Coronary artery (tissue), 2 donors: ENCODE results near the gene PBX3.

Experiments used
- DNase-seq: peaks from one replicate; pipeline ENCODE4 v3.0.0-alpha.2; 2017; ENCODE audit warnings: low spot score
- H3K27ac ChIP-seq, 2 donors: fragments of 200-600 bp; sonication (generic); one replicate each; pipeline ENCODE4 v1.5.1; 2016 to 2019
- H3K4me3 ChIP-seq: fragments of 200-600 bp; sonication (generic); 2 replicates; pipeline ENCODE4 v1.5.1; 2016; ENCODE audit warnings: mild to moderate bottlenecking, moderate library complexity
- CTCF ChIP-seq: fragments of 200-600 bp; sonication (generic); IDR thresholded peaks from one replicate; pipeline ENCODE4 v1.5.1; 2019; ENCODE audit warnings: antibody characterized with exemption

Gene PBX3

DNA sequence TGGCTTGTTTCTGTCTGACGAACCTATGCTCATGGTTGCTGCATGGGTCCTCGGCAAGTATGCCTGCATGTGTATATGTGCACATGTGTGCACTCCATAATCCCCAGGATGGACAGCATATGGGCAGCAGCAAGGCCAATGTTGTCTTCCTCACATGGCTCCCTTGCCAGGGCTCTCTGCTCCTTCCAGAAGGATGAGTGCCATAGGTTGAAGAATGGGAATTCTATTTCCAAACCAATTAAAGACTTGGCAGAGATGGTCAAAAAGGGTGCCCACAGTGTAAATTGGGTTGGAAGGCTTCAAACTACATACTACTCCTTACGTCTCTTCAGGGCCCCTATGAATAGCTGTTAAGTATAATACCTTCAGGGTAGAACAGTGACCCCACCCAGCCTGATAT is 212.1 kb downstream of the PBX3 start:
- no peak for TF ChIP-seq CTCF
- Histone ChIP-seq H3K27ac (no peak overlapping the region), H3K4me3 (no peak overlapping the region)
- DNase-seq = no peak

- H3K27ac ChIP-seq = no peak overlapping the region
- no peak overlapping the region for H3K4me3 ChIP-seq
- DNase-seq = no peak
- no peak for TF ChIP-seq CTCF
These were observed 212.9 kb downstream of the PBX3 start for GRCh38 chr9:125959951-125960619.

- H3K27ac ChIP-seq = no peak overlapping the region
- no peak overlapping the region for H3K4me3 ChIP-seq
These were observed 213.5 kb downstream of the PBX3 start for GRCh38 chr9:125960626-125961025.

DNA sequence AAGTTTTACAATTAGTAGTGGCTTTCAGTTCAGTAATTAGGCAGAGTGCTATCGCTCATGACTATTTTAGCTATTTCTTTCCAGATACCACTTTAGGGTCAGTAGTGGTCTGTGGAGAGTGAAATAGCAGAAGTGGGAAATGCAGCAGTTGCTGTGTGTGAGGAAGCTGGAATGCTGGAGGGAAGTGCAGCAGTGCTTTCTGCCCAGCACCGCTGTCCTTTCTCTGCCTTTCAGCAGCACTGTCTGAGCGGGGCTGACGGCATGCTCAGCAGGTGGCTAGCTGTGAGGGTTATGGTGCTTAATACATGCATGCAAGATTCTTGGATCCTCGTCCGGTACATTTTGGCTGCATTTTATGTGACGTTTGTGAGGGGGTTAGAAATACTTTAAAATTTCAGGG is 213.9 kb downstream of the PBX3 start:
- no peak for TF ChIP-seq CTCF
- Histone ChIP-seq H3K27ac (no peak overlapping the region), H3K4me3 (no peak overlapping the region)
- DNase-seq = no peak

More at GRCh38 chr9:125960626-125961025, 213.5 kb downstream of the PBX3 start:
- DNase-seq = no peak
- TF ChIP-seq CTCF = no peak

DNA sequence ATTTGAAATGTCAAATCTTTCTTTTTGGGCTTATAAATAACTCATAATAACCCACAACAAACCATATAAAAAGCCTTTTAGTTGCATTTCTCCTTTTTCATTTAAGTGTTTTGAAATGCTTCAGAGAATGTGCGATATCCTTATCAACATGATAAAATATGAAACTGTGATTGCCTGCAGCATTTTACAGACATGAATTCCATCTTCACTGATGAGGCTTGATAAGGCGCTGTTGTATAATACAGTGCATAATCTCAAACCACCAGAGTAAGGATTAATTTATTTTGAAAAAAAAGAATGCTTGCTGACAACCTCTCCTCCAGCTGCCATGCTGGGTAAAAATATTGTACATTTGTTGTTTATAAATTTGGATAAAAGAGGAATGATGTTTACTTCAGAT is 216.8 kb downstream of the PBX3 start:
- H3K4me3 ChIP-seq = no peak overlapping the region
- DNase-seq = no peak
- H3K27ac ChIP-seq = no peak overlapping the region

DNA sequence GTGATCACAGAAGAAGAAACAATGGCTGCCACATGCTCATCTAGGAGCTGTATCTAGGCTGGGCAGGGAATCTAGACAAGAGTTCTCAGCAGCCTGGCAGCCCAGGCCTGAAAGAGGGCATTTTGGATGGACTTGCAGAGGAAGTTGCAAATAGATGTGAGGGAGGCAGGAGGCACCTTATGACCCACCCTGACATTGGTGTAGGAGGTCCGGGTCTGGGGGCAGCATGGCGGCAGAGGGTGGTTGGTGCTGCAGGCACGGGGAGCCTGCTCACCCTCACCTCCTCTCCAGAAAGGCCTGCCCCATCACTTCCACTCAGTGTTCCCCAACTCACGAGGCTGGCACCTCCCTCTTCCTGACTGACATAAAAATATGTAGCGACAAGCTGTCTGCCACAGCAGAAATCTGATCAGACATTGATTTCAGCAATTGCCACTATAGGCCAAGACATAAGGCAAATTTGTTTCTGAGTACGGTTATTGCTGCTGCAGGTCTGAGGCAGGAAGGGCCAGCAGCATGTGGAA is 217.6 kb downstream of the PBX3 start:
- DNase-seq = no peak
- no peak overlapping the region for H3K4me3 ChIP-seq
- no peak for TF ChIP-seq CTCF
- H3K27ac ChIP-seq = no peak overlapping the region

More for the DNA sequence above, 216.8 kb downstream of the PBX3 start:
- no peak for TF ChIP-seq CTCF

- no peak for DNase-seq
- no peak for TF ChIP-seq CTCF
- Histone ChIP-seq H3K27ac (no peak overlapping the region), H3K4me3 (no peak overlapping the region)
These were observed 218.3 kb downstream of the PBX3 start for GRCh38 chr9:125965477-125965876.
